Stimulated activated naive B cell treated with anti-CD40 and anti-IgM and Interleukin-4, amounts not matched to agents 10 μg/mL and 1 μg/mL and 100 μg/mL, for 72 hours (primary cell): ENCODE data around the gene ZNF619.

Experiments used
- ATAC-seq, 2 donors: fragments of 150-1000 bp; cut with Tn5 transposase; replicated peaks; 2 replicates each; pipeline ENCODE4 v1.10.0; 2021; ENCODE audit warnings: moderate library complexity in 1 of 2
- DNase-seq: peaks from one replicate; pipeline ENCODE4 v3.0.0; 2021
- H3K27ac Mint-ChIP-seq: one replicate; pipeline ENCODE4 v1.8.0; 2022; ENCODE audit warnings: mild to moderate bottlenecking, mixed read lengths
- H3K27me3 Mint-ChIP-seq, 2 donors: one replicate each; pipeline ENCODE4 v1.8.0; 2022; ENCODE audit warnings: mixed read lengths in 2 of 2
- H3K36me3 Mint-ChIP-seq, 2 donors: one replicate each; pipeline ENCODE4 v1.8.0; 2022; ENCODE audit warnings: mixed read lengths in 2 of 2, mild to moderate bottlenecking in 1 of 2
- H3K4me1 Mint-ChIP-seq, 2 donors: one replicate each; pipeline ENCODE4 v1.8.0; 2022; ENCODE audit warnings: mixed read lengths in 2 of 2, mild to moderate bottlenecking in 1 of 2
- H3K4me3 Mint-ChIP-seq, 2 donors: one replicate each; pipeline ENCODE4 v1.8.0; 2022; ENCODE audit warnings: mild to moderate bottlenecking in 2 of 2, mixed read lengths in 2 of 2, moderate library complexity in 1 of 2
- H3K9me3 Mint-ChIP-seq, 2 donors: one replicate each; pipeline ENCODE4 v1.8.0; 2022; ENCODE audit warnings: mixed read lengths in 2 of 2, mild to moderate bottlenecking in 1 of 2

The ZNF619 gene

DNA sequence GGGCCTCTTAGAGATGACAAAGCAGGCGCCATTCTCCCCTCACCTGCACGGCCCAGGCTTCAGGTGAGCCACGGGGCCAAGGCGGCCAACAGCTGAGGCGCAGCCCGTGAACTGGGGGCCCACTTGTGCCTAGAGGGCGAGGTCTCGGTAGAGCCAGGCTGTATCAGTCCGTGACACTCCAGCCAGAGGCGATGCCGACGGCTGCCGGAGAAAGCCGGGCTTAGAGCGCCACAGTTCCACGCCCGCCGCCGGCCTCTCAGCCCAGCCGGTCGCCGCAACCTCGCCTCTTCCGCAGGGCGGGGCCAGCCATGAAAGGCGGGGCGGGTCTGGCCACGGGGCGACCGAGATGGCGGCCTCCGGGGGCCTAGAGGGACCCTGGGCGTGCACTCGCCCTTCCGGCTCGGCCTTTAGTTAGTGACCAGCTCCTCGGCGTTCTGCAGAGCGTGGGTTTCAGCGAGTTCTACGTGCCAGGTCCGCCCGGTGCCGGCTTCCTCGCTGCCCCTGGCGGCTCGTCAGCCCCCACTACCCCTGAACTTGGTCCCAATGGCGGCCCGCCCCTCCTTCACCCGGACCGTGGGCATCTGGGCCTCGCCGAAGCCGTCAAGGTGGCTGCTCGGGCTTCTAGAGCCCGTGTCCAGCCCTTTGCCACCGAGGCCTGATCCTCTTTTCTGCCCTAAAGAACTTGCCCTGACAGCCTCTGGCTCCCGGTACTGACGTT lies 47.8 kb downstream of the ZNF619 start, which contains the start of gene ZNF621:
Gene ZNF621 (plus strand): TSS at position 393 of the 718 bp plus-strand sequence. CDS start 881 bp downstream, outside the sequence.
- Mint-ChIP-seq H3K4me1 (peaks cover 13 to 45% of the 10 kb centered on the region in 2 donors), H3K36me3 (peaks cover 34 to 46% of the 10 kb centered on the region in 2 donors), H3K27me3 (no peaks in the 10 kb centered on the region), H3K9me3 (no peaks in the 10 kb centered on the region), H3K4me3 (peak within 1 kb of the TSS; percentile 98), H3K27ac (peak within 1 kb of the TSS; percentile 99)
- DNase-seq (peak; percentile 88), ATAC-seq (peak; percentile 98 to 99)

GRCh38 chr3:40528426-40528825 lies 51.5 kb downstream of the ZNF619 start:
- H3K27ac Mint-ChIP-seq = no peak overlapping the region
- H3K27me3 Mint-ChIP-seq = no peaks in the 10 kb centered on the region
- H3K9me3 Mint-ChIP-seq = peaks cover 3 to 5% of the 10 kb centered on the region in 2 donors
- no peak for ATAC-seq
- DNase-seq = no peak
- H3K4me3 Mint-ChIP-seq = no peak overlapping the region
- H3K36me3 Mint-ChIP-seq = peaks cover 62 to 74% of the 10 kb centered on the region in 2 donors
- H3K4me1 Mint-ChIP-seq = peaks cover 13 to 36% of the 10 kb centered on the region in 2 donors

- H3K4me1 Mint-ChIP-seq = peaks cover 7% of the 10 kb centered on the region in 2 donors
- H3K27ac Mint-ChIP-seq = peak overlapping the region; percentile 20
- no peak for DNase-seq
- no peaks in the 10 kb centered on the region for H3K27me3 Mint-ChIP-seq
- no peak for ATAC-seq
- no peak overlapping the region for H3K4me3 Mint-ChIP-seq
- peaks cover 79 to 90% of the 10 kb centered on the region in 2 donors for H3K36me3 Mint-ChIP-seq
- peaks cover 4 to 5% of the 10 kb centered on the region in 2 donors for H3K9me3 Mint-ChIP-seq
Observed at GRCh38 chr3:40532252-40532651, 55.3 kb downstream of the ZNF619 start.

GRCh38 chr3:40534283-40534682 lies 57.4 kb downstream of the ZNF619 start:
- peaks cover 8% of the 10 kb centered on the region in 2 donors for H3K9me3 Mint-ChIP-seq
- H3K4me3 Mint-ChIP-seq = no peak overlapping the region
- H3K27ac Mint-ChIP-seq = no peak overlapping the region
- DNase-seq (no peak), ATAC-seq (no peak)
- H3K36me3 Mint-ChIP-seq = peaks cover 79 to 90% of the 10 kb centered on the region in 2 donors
- peaks cover 0 to 2% of the 10 kb centered on the region in 2 donors for H3K4me1 Mint-ChIP-seq
- H3K27me3 Mint-ChIP-seq = no peaks in the 10 kb centered on the region
